GM18870 (cell line): ENCODE data around the gene MACF1.
"Not testable (repeated sequence)": the region's sequence is repeated elsewhere in the genome, so short reads cannot be mapped to it uniquely, and the experiment has no call there.

ENCODE experiments used
- ATAC-seq: cut with Tn5 transposase; IDR thresholded peaks from one replicate; pipeline ENCODE4 v1.9.1; 2021; ENCODE audit warnings: moderate library complexity; ENCODE audit not compliant: unreplicated experiment

Gene MACF1

GRCh38 chr1:39446986-39447567, 242.6 kb downstream of the MACF1 start:
- ATAC-seq: no peak

GRCh38 chr1:39450041-39450440, 245.5 kb downstream of the MACF1 start:
- ATAC-seq: not testable (repeated sequence)

- ATAC-seq: no peak
These were observed 246.6 kb downstream of the MACF1 start for GRCh38 chr1:39450956-39451606.

GRCh38 chr1:39452081-39452480, 247.6 kb downstream of the MACF1 start:
- no peak for ATAC-seq

- ATAC-seq: no peak
These were observed 248.0 kb downstream of the MACF1 start for GRCh38 chr1:39452540-39452939.

- ATAC-seq: no peak
These were observed 249.1 kb downstream of the MACF1 start for GRCh38 chr1:39453603-39454002.

GRCh38 chr1:39458991-39459390, 254.5 kb downstream of the MACF1 start:
- no peak for ATAC-seq

- no peak for ATAC-seq
These were observed 257.6 kb downstream of the MACF1 start for GRCh38 chr1:39462074-39462473.

GRCh38 chr1:39466413-39467107, 262.1 kb downstream of the MACF1 start:
- ATAC-seq: no peak

- not testable (repeated sequence) for ATAC-seq
These were observed 262.7 kb downstream of the MACF1 start for GRCh38 chr1:39467108-39467720.

GRCh38 chr1:39469150-39469549, 264.7 kb downstream of the MACF1 start:
- ATAC-seq: no peak

GRCh38 chr1:39470040-39470439, 265.5 kb downstream of the MACF1 start:
- ATAC-seq: no peak

- ATAC-seq: no peak
These were observed 268.3 kb downstream of the MACF1 start for GRCh38 chr1:39472826-39473225.

- ATAC-seq: no peak
These were observed 268.8 kb downstream of the MACF1 start for GRCh38 chr1:39473324-39473723.

- ATAC-seq: no peak
These were observed 270.3 kb downstream of the MACF1 start for GRCh38 chr1:39474810-39475209.

GRCh38 chr1:39475551-39475950, 271.1 kb downstream of the MACF1 start:
- not testable (repeated sequence) for ATAC-seq

- ATAC-seq: no peak
These were observed 273.8 kb downstream of the MACF1 start for GRCh38 chr1:39478126-39478915.

GRCh38 chr1:39481289-39481688, 276.8 kb downstream of the MACF1 start:
- no peak for ATAC-seq

GRCh38 chr1:39483276-39483675, 278.8 kb downstream of the MACF1 start:
- no peak for ATAC-seq

- no peak for ATAC-seq
These were observed 280.1 kb downstream of the MACF1 start for GRCh38 chr1:39484564-39484963.
